Measurements from ENCODE around the gene TAOK3. TPM values are rescaled to one million over a fixed set of nuclear protein-coding genes. Genes with fewer than 3 reads are reported as not detected.

Gene TAOK3
- total RNA-seq, 1 donor: 34.5 TPM

DNA sequence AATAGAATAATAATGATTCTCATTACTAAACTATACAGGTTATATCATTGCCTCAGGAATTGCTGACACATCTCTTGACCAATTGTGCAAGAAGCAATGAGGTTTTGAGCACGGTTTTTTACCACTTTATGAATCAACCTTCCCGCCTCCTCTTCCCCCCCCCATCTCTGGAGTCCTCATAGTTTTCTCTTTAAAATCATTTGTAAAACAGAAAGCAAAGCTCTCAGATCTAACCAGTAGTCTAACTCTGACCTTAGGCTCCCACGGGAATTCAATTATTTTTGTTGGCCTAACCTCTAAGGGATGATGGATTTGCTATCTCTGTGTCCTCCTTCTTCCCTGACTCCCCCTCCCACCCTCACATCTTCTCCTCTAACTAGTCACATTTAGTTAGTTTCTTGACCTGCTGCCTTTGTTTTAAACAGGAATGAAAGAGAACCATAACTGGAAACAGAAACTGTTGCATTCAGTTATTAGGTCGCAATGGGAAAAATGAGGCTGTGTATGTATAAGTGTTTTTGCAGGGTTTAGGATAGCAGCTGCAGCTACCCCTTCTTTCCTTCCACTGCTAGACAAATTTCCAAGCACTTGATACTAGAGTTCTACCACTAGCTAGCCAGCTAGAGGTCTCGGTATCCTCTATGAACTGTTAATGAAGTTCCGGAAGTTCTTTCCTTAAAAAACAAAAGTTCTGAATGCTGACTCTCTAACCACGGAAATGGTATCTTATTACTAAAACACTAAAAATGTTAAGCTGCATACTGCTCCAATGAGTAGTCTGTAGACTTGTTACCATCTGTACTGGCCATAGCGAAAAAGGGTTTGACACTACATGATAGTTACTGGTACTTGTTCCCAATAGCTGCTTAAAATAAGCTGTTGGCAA is 65.4 kb downstream of the TAOK3 start:
- H3K4me3 ChIP-seq (ENCODE audit: low read depth, low read length): peak overlapping the region; percentile 53
- TF ChIP-seq CTCF (IDR thresholded peaks at IDR 0.05; ENCODE audit: insufficient read depth, low read depth, low read length): no peak
- peak; percentile 89 for DNase-seq (ENCODE audit: low read depth)

DNA sequence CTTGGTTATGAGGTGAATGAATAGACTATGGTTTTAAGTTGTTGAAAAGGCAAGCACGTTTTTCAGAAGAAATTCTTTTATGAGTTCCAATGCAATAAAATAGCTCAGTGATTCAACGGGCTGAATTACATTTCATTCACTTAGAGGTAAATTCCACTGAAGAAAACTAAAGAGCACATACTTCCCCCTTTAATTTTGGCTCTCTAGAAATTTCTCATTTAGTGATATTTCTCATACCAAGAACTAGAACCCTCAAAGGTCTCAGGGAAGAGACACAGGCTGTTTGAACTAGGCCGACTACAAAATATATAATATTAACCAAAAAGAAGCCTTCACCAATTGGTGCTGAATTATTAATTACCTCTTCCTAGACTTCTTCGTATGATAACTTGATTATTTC is 68.6 kb downstream of the TAOK3 start:
- no peak for DNase-seq (ENCODE audit: low read depth)
- TF ChIP-seq CTCF (IDR thresholded peaks at IDR 0.05; ENCODE audit: insufficient read depth, low read depth, low read length): no peak
- H3K4me3 ChIP-seq (ENCODE audit: low read depth, low read length): no peak overlapping the region

DNA sequence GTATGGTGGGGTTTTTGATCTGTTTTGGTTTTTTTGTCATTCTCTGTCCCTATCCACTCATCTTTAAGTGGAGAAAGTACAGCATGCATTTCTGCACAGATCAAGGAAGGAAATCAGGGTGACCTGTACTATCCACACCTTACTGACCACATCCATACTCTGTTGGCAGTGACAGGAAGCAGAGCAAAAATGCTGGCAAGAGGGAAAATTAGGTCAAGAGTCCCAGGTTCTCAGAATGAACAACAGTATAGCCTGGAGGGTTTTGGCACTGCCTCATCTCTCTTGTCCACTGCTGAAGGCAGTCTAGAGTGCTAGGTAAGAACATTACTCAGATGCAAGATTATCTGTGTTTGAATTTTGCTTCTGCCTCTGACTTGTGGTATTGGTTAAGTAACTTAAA is 70.7 kb downstream of the TAOK3 start:
- peak; percentile 48 for DNase-seq (ENCODE audit: low read depth)
- TF ChIP-seq CTCF (IDR thresholded peaks at IDR 0.05; ENCODE audit: insufficient read depth, low read depth, low read length): no peak

DNA sequence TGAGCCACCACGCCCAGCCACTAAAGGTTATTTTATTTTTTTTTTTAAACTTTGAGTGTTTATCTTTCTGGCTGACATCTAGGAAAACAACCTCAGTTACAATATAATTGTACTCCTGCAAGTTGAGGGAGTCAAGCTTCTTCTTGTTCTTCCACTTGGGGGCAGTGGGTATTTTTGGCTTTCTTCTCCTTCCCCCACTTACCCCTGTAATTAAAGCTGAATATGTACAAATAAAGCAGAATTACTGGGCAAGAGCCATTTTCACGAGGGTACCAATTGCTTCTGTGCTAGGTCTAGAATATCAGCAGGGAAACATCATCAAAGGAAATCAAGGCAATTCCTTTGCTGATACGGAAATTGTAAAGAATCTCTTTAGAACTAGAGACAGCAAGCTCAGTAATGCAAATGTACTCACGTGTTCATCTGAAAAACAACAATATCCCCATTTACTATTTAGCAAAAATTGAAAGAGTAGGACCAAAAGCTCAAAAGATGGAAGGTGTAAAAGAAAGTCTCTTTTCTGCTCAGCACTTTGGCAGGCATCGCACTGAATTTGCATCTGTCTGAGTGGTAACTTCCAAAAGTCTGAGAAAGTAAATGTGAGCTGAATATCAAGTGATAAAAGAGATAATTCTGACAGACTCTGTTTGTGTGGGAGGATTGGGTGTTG is 72.8 kb downstream of the TAOK3 start:
- H3K4me3 ChIP-seq (ENCODE audit: low read depth, low read length): no peak overlapping the region
- TF ChIP-seq CTCF (IDR thresholded peaks at IDR 0.05; ENCODE audit: insufficient read depth, low read depth, low read length): no peak
- DNase-seq (ENCODE audit: low read depth): peak; percentile 13

More for the DNA sequence above, 70.7 kb downstream of the TAOK3 start:
- no peak overlapping the region for H3K4me3 ChIP-seq (ENCODE audit: low read depth, low read length)

DNA sequence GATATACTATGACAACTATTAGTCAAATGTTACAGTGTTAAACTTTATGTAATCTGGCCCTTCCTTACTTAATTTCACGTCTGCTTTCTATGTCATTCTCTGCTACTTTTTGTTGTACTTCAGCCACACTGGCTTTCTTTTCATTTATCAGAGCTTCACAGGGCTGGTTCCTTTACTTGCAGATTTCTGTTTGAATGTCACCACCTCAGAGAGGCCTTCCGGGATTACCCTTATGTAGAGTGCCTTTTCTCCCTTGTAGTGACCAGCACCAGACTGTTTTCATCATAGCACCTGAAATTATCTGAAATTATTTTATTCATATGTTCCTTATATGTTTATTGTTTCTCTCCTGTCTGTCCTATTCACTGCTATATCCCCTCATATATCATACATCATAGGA is 75.4 kb downstream of the TAOK3 start:
- no peak for TF ChIP-seq CTCF (IDR thresholded peaks at IDR 0.05; ENCODE audit: insufficient read depth, low read depth, low read length)
- H3K4me3 ChIP-seq (ENCODE audit: low read depth, low read length): no peak overlapping the region
- no peak for DNase-seq (ENCODE audit: low read depth)

DNA sequence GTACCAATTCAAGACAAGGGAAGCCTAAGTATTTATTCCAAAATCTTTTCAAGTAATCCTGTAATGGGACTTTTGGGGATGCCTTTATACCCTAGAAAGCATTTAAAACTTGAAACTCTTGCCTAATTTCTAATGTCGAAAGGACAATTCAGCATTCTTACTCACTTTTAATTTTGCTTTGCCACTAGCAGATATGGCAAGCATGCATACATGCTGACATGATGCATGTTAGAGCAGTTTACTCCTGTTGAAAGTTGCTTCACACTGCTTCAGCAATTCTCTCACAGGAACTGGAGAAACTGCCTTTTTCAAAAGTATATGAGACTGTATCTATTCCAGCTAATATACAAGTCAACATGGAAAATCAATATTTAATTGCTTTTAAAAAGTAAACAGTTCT is 79.9 kb downstream of the TAOK3 start:
- H3K4me3 ChIP-seq (ENCODE audit: low read depth, low read length): no peak overlapping the region
- no peak for DNase-seq (ENCODE audit: low read depth)
- no peak for TF ChIP-seq CTCF (IDR thresholded peaks at IDR 0.05; ENCODE audit: insufficient read depth, low read depth, low read length)
